Smooth muscle cell (in vitro differentiated cells): Measurements from ENCODE around the gene CLBA1. TPM values are rescaled to one million over a fixed set of nuclear protein-coding genes. Genes with fewer than 3 reads are reported as not detected.

Experiments used
- DNase-seq: peaks from one replicate; lab custom pipeline; 2025; ENCODE audit not compliant: unreplicated experiment; lab: John Stamatoyannopoulos, UW
- H2AFZ ChIP-seq: fragments of 200-600 bp; sonication (generic); 2 replicates; pipeline ENCODE4 v1.6.0; 2016; ENCODE audit warnings: antibody characterized with exemption, low read depth, mild to moderate bottlenecking
- H3F3A ChIP-seq: fragments of 200-600 bp; sonication (generic); 2 replicates; pipeline ENCODE4 v1.6.0; 2017; ENCODE audit warnings: antibody characterized with exemption, low read depth
- H3K27ac ChIP-seq: fragments of 200-600 bp; sonication (generic); 2 replicates; pipeline ENCODE4 v1.5.1; 2016; ENCODE audit warnings: low read depth, mild to moderate bottlenecking
- H3K27me3 ChIP-seq: fragments of 200-600 bp; sonication (generic); 2 replicates; pipeline ENCODE4 v1.6.1; 2016; ENCODE audit warnings: low read depth, mild to moderate bottlenecking
- H3K36me3 ChIP-seq: fragments of 200-600 bp; sonication (generic); 2 replicates; pipeline ENCODE4 v1.5.1; 2016; ENCODE audit warnings: low read depth
- H3K4me1 ChIP-seq: fragments of 200-600 bp; sonication (generic); 2 replicates; pipeline ENCODE4 v1.5.1; 2016; ENCODE audit warnings: low read depth
- H3K4me2 ChIP-seq: fragments of 200-600 bp; sonication (generic); 2 replicates; pipeline ENCODE4 v1.6.0; 2016; ENCODE audit warnings: mild to moderate bottlenecking
- H3K4me3 ChIP-seq: fragments of 200-600 bp; sonication (generic); 2 replicates; pipeline ENCODE4 v1.5.1; 2016; ENCODE audit warnings: mild to moderate bottlenecking
- H3K79me2 ChIP-seq: fragments of 200-600 bp; sonication (generic); 2 replicates; pipeline ENCODE4 v1.6.0; 2016; ENCODE audit warnings: low read depth, mild to moderate bottlenecking
- H3K9ac ChIP-seq: fragments of 200-600 bp; sonication (generic); 2 replicates; pipeline ENCODE4 v1.6.0; 2016; ENCODE audit warnings: low read depth
- H3K9me3 ChIP-seq: fragments of 200-600 bp; sonication (generic); replicated peaks from 2 replicates; pipeline ENCODE4 v1.5.1; 2016; ENCODE audit warnings: low read depth
- H4K20me1 ChIP-seq: fragments of 200-600 bp; sonication (generic); 2 replicates; pipeline ENCODE4 v1.6.0; 2016; ENCODE audit warnings: low read depth
- WGBS: methylation state at CpG from one replicate; pipeline ENCODE4 v1.1.7; 2016; ENCODE audit warnings: low lambda C conversion rate; 5-methylcytosine and 5-hydroxymethylcytosine counted together
- polyA plus RNA-seq: library from polyadenylated mRNA; unstranded; fragments of >200 nt; fragmentation: Nextera tagmentation; extraction: Ambion mirVana; gene quantifications from 2 replicates; pipeline ENCODE4 v1.2.1, GENCODE V29; 2016
- total RNA-seq: library from RNA; depleted of rRNA; stranded (reverse); fragments of >200 nt; gene quantifications from 2 replicates; pipeline ENCODE4 v1.2.3, GENCODE V29; 2014
- TF ChIP-seq, protein P1 (sequence below): fragments of 200-600 bp; sonication (generic); IDR thresholded peaks from 2 replicates; pipeline ENCODE4 v1.5.1; 2017; ENCODE audit warnings: borderline replicate concordance, mild to moderate bottlenecking, antibody characterized with exemption; ENCODE audit not compliant: insufficient read depth, poor library complexity, severe bottlenecking

The CLBA1 gene
- total and polyA plus RNA-seq, 2 experiments from 2014 or later, result 5.0 to 8.7 TPM

DNA sequence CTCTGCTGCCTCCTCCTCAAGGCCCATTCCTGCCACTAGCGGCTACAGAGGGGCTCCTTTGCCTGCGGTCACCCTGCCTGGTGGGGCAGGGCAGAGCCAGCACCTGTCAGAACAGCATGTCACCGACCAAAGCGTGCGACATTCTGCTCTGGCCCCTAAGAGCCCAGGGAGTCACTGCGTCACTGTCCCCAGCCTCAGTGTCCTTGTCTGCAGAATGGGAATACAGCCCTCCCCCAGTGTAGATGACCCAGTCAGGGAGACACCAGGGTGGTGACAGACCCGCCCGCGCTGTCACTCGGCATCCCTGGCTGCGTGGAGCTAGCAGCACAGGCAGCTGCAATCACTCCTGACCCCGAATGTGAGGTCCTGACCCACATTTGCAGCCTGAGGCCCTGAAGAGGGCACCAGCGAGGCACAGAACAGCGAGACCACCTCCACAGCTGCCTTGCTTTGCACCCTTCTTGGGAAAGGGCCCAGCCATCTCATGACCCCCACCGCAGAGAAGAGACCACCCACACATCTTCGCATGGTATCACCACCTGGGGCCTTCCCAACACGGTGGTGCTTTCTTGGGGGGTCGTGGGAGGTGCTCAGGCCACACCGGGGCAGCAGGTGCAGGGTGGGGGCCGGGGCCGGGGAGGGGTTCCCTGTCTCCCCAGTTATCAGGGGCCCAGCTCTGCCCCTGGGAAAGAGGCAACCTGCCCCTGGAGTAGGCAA is 9.9 kb upstream of the CLBA1 start:
- Histone ChIP-seq H4K20me1 (no peaks in the 10 kb centered on the region), H3K79me2 (no peaks in the 10 kb centered on the region), H3F3A (peaks cover 3% of the 10 kb centered on the region), H3K4me1 (peaks cover 28% of the 10 kb centered on the region), H3K4me2 (no peak overlapping the region), H3K9ac (no peak overlapping the region), H3K9me3 (no peaks in the 10 kb centered on the region), H2AFZ (no peak overlapping the region), H3K27me3 (no peaks in the 10 kb centered on the region), H3K4me3 (no peak overlapping the region), H3K27ac (no peak overlapping the region), H3K36me3 (no peaks in the 10 kb centered on the region)
- TF ChIP-seq, protein P1, sequence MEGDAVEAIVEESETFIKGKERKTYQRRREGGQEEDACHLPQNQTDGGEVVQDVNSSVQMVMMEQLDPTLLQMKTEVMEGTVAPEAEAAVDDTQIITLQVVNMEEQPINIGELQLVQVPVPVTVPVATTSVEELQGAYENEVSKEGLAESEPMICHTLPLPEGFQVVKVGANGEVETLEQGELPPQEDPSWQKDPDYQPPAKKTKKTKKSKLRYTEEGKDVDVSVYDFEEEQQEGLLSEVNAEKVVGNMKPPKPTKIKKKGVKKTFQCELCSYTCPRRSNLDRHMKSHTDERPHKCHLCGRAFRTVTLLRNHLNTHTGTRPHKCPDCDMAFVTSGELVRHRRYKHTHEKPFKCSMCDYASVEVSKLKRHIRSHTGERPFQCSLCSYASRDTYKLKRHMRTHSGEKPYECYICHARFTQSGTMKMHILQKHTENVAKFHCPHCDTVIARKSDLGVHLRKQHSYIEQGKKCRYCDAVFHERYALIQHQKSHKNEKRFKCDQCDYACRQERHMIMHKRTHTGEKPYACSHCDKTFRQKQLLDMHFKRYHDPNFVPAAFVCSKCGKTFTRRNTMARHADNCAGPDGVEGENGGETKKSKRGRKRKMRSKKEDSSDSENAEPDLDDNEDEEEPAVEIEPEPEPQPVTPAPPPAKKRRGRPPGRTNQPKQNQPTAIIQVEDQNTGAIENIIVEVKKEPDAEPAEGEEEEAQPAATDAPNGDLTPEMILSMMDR, result no peak
- no peak for DNase-seq
- 68% methylated on average over 21 of the region's 21 CpGs for WGBS

DNA sequence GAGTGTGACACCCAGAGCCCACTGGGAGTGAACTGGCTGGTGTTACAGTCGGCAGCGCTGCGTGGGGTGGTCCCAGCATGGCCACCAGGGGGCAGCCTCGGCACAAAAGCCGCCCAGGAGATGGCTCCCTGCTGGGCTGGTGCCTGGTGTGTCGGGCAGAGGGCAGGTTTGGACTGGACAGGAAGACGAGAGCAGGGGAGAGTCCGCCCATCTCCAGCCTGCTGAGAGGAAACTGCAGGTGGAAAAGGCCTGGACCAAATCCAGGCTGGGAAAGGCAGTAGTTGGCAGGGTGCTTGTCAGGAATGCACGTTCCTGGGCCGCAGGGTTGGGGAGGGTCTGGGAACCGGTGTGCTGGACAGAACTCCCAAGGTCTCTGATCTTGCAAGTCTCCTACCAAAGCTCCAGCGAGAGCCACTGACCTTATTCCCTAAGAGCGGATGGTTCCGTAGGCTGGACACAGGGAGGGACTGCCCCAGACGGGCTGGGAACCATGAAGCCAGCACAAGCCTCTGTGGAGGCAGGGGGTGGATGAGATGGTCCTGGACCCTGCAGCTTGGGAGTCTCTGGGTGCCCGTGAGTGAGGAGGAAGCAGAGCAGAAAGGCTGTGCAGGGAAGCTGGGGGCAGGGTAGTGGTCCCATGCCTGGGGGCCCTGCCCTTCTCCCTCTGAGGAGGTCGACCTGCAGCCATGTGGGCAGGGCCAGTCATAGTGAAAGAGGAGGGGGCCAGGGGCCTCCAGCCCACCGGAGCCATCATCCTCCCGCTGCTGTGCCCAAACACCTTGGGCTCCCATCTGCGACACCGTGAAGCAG is 9.2 kb upstream of the CLBA1 start:
- H3K9ac ChIP-seq, result no peak overlapping the region
- no peak overlapping the region for H3K4me3 ChIP-seq
- no peaks in the 10 kb centered on the region for H4K20me1 ChIP-seq
- no peaks in the 10 kb centered on the region for H3K36me3 ChIP-seq
- H3K4me2 ChIP-seq, result no peak overlapping the region
- WGBS, result 55% methylated on average over 20 of the region's 21 CpGs
- H3K4me1 ChIP-seq, result peaks cover 23% of the 10 kb centered on the region
- H3F3A ChIP-seq, result peaks cover 3% of the 10 kb centered on the region
- no peaks in the 10 kb centered on the region for H3K27me3 ChIP-seq
- H3K79me2 ChIP-seq, result no peaks in the 10 kb centered on the region
- DNase-seq, result peak; percentile 63
- H3K9me3 ChIP-seq, result no peaks in the 10 kb centered on the region
- H2AFZ ChIP-seq, result no peak overlapping the region
- TF ChIP-seq, protein P1, result peak; percentile 88
- H3K27ac ChIP-seq, result no peak overlapping the region

DNA sequence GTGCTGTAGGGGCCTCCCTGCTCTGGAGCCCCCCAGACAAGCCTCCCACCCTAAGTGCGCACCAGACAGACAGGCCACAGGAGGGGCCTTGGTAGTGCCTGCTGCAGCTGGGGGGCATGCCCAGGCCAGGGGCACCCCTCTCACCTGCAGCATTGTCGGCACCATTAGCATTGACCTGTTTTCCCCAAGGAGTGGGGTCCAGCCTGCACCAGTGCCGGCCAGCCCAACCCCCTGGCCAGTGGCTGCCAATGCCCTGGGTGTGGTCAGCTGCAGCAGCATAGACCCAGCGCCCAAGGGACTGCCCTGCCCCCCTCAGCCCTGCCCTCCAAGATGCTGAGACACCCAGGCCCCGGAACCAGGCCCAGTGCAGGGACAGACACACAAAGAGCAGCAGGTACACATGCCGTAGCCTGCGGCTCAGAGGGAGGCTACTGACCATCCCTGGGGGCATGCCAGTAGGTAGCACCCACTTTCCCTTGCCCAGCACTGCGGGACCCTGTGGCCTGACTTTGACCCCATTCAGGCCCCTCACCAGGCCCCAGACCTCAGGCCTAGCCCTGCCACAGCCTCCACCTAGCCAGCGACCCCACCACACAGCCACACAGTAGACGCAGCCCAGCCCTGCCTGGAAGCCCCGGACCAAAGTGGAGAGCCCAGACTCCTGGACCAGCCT is 8.4 kb upstream of the CLBA1 start:
- H3K27me3 ChIP-seq, result no peaks in the 10 kb centered on the region
- peak overlapping the region; percentile 99 for H3K4me2 ChIP-seq
- H3K4me1 ChIP-seq, result peaks cover 23% of the 10 kb centered on the region
- no peak for DNase-seq
- H3F3A ChIP-seq, result peaks cover 3% of the 10 kb centered on the region
- H3K9ac ChIP-seq, result no peak overlapping the region
- H3K79me2 ChIP-seq, result no peaks in the 10 kb centered on the region
- peak overlapping the region; percentile 60 for H3K4me3 ChIP-seq
- H3K9me3 ChIP-seq, result no peaks in the 10 kb centered on the region
- H3K36me3 ChIP-seq, result no peaks in the 10 kb centered on the region
- 86% methylated on average over 11 of the region's 11 CpGs for WGBS
- H4K20me1 ChIP-seq, result no peaks in the 10 kb centered on the region
- no peak overlapping the region for H3K27ac ChIP-seq
- H2AFZ ChIP-seq, result no peak overlapping the region
- TF ChIP-seq, protein P1, result no peak
